NCI-H1417 (cell line): ENCODE data around the gene LRRC2.
A peak's percentile ranks its signal among the peaks of the same experiment; 100 is the strongest.
"Not testable (repeated sequence)": the region's sequence is repeated elsewhere in the genome, so short reads cannot be mapped to it uniquely, and the experiment has no call there.

Experiments used
- DNase-seq, 3 experiments: peaks; one replicate each; lab custom pipeline; 2025; lab: John Stamatoyannopoulos, UW

LRRC2 gene

DNA sequence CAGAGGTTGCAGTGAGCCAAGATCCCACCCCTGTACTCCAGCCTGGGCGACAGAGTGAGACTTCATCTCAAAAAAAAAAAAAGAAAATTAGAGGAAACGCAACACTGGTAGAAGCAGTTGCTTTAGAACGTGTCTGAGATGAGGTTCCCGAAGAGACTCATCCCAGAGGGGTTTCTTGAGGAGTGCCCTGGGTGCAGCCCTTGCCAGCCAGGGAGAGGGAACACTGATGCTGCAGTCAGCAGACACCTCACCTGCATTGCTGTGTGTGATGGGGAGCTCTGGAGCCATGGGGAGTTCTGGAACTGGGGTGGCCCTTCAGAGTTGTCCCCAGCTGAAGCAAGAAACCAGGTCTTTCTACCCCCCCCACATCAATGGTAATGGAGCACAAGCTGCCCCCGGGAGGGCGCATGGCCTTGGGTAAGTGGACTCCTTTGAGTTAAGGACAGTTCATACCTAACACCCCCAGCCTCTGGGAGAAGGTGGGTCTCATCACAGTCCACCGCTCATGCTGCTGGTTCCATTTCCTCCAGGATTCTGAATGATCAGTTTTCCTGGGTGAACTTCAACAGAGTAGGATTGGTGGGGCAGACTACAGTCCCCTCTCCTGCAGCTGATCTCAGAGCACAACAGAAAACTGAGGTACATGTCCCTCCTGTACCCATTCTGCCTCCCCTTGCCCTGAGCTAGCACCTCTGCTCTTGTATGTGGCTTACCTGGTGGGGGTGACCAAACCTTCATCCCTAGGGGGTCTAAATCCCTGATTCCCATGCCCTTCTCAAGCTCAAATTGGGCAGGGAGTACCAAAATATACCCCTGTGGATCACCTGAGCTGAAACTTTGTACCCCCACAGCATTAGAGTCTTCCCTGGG, 18.7 kb upstream of the LRRC2 start:
- DNase-seq, result no peak

DNA sequence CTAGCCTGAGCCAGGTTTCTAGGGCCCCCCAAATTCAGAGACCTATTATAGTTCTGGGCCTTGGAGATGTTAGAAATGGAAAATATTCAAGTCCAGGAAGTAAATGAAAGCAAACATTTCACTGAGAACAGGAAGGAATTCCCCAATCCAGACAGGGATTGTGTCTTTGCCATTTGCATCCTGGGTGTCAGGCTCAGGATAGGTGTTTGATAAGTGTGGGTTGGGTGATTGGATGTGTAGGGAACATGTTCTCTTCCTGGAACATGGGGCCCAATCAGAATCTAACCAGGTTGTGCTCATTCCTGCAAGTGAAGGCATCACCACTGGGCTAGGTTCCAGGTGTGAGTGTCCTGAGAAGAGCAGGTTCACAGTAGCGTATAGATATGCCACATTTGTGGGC, 14.6 kb upstream of the LRRC2 start:
- DNase-seq, result no peak

DNA sequence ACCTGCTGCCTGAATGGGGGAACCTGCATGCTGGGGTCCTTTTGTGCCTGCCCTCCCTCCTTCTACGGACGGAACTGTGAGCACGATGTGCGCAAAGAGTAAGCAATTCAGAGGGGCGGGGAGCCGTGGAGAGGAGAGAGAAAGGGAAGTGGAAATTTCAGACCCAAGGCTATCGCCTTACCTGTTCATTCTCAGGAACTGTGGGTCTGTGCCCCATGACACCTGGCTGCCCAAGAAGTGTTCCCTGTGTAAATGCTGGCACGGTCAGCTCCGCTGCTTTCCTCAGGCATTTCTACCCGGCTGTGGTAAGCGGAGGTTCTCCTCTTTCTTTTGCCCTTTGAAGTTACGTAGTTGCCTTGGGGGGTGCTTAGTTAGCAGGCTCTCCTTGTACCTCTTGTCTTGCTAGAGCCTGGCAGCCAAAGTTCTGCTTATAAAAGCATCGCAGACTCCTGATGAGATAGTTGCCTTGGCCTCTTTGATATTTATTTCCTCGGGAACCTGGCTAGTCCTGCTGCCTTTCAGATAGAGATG, 13.7 kb upstream of the LRRC2 start:
- no peak for DNase-seq

DNA sequence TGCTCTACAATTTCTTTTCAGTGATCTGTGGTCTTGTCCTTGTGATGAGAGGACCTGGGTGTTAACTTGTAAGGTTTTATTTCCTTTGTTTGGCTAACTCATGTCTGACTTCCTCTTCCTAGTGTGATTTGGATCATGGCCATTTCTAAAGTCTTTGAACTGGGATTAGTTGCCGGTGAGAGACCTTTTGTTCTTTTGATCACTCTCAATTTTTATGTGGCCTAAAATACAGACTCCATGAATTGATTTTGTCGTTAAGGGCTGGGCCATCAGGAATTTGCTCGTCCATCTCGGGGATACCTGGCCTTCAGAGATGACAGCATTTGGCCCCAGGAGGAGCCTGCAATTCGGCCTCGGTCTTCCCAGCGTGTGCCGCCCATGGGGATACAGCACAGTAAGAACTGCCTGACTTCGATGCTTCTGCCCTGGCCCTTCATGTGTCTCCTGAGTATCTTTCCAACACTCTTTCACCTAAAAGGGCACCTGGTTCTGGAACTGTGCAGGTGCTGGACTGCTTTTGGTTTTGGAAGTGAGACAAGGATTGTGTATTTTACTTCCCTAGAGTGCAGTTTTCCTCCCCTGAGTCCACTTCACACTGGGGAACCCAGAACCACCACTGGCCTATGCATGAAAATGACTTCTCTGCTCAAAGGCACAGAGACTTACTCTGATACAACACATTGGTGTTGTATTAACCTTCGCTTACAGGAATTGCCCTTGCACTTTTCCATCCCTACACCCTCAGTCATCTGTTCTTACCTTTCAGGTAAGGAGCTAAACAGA, 13.1 kb upstream of the LRRC2 start:
- peak in 2 of 3 experiments; percentile 3 to 41 for DNase-seq

DNA sequence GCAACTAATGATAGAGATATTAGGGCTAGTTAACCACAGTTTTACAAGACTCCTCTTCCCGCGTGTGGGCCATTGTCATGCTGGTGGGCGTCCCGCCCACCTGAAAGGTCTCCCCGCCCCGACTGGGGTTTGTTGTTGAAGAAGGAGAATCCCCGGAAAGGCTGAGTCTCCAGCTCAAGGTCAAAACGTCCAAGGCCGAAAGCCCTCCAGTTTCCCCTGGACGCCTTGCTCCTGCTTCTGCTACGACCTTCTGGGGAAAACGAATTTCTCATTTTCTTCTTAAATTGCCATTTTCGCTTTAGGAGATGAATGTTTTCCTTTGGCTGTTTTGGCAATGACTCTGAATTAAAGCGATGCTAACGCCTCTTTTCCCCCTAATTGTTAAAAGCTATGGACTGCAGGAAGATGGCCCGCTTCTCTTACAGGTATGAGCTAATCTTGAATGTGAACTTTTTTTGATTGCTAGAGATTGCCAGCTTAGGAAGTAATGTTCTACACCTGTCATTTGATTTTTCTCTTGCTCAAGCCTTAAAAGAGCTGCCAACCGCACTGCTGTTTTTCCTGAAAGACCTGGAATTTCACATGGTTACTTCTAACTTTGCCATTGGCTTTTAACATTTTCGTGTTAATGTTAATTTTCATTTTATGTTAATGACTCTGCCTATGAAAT, 11.6 kb upstream of the LRRC2 start:
- DNase-seq, result not testable (repeated sequence)

DNA sequence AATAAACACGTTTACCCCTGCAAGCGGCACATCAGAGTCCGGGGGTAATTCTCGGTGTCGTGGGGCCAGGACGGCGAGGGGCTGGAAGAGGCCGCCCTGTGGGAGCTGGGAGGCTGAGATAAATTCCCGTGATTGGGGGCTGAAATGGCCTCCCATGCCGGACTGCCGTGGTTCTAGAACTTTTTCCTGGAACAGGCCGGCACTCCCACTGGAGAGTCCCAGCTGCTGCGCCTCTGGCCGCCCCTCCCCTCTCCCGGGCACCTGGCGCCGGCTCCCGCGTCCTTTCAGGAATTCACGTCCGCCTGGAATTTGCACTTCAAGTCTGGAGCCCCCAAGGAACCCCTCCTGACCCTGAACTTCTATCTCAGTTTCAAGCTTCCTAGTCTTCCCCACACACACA, 10.8 kb upstream of the LRRC2 start:
- DNase-seq, result no peak

DNA sequence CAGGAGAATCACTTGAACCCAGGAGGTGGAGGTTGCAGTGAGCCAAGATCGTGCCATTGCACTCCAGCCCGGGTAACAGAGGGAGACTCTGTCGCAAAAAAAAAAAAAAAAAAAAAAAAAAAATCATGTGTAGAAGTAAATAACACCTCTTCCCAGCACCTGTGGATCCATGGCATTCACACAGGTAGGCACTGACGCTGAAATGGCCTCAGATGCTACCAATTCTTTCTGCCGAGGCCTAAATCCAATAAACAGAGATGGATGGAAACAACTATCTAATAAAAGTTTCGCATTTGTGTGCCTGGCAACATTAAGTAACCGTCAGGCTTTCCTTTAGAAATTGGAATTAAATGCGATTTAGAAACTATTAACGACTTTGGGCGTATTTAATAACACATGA, 10.3 kb upstream of the LRRC2 start:
- DNase-seq, result no peak

DNA sequence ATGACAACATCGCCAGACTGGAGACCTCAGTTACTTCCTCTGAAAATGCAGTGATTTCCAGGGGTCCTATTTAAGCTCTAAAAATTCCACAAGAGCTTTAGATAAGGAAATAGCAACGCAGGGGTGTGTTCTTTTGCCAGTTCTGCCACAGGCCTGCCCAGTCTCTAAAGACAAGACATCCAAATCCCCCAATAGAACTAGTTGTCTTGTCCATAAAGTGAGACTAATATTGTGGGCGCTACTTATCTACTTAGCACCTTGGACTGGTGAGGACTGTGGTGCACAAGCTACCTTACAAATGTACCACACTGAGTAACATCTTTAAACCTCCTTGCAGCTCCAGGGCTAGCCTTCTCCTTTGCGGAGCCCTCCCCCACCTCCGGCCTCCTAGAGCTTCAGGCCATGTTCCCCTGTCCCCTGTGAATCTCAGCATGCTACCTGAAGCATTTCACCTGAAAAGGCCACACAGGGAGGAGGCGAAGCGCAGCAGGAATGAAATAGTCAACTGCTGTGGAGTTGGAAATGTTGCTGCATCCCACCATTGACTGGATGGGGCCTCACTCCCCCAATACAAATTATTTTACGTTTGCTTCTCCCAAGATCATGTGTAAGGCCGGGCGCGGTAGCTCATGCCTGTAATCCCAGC, 9.6 kb upstream of the LRRC2 start:
- DNase-seq, result no peak

DNA sequence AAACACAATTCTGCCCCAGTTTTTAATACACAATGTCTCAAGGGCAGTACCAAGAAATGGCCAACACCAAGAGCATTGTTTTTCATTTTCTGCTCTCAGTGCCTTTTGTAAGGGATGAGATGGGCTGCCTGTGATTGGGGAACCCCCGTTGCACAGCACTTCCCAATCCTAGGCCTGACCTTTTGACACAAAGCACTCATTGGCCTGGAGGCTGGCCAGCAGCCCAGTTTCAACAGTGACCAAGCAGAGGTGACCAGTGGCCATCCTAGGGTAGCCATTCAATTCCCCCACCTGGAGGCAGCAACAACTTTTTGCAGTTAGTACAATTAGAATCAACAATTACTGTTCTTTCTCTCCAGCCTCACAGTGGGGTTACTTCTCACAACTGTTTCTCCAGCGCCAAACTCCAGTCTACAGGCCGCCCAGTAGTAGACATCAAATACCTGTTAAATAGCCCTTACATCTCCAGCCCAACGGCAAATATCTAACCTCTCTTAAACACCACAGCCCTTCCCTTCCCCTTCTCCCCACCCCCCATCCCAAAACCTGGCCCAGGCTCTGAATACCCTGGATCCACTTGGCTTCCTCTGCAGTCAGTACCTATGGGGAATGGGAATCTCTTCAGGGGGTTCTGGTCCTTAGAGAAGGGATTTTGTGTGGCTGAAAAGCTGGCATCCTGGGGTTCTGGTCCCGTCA, 8.9 kb upstream of the LRRC2 start:
- DNase-seq, result no peak

DNA sequence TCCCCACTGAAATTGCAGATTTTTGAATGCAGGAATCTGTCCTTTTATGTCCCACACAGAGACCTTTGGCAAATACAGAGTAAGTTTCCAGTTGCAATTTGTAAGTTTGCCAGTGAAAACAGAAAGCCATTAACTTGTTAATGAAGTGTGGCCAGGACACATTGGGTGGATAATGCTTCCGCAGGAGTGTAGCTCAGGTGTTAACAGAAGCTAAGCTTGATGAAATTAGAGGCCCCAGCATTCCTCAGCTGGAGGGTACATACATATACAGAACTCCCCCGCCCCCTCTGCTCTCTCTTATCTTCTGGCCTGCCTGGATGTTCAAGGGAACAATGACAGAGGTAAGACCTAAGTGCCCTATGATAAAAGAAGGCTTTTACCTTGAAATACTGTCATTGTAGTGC, 8.1 kb upstream of the LRRC2 start:
- no peak for DNase-seq

DNA sequence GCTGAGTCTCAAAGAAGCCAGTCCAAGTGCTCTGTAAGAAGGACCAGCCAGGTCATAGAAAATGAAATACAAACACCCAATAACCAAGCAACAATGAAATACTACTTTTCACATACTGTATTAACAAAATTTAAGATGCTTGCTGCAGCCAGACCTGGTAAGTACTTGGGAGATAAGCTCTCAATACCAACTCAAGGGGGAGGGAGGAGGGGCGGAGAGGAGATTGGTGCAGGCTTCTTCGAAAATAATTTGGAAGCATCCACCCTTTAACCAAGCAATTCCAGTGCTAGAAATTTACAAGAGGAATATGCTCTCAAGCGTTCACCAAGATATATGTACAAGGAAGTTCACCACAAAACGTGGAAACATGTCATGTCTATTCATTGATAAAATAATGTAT, 7.6 kb upstream of the LRRC2 start:
- no peak for DNase-seq

DNA sequence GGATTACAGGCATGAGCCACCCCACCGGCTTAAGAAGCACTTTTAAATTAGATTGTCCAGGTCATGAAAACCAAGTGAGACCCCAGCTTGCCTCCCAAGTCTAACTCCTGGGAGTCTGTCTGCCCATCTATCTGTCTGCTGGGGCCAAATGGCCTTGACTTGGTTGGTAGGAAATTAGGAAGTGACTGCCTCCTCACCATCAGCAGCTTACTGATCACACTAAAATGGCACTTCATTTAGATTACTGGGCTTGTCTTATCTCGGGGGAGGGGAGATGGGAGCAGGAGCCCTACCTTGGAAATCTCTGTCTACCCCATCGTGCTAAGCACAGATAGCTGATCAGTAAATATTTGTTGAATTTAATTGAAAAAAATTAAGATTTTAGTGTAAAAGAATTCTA, 5.6 kb upstream of the LRRC2 start:
- no peak for DNase-seq

DNA sequence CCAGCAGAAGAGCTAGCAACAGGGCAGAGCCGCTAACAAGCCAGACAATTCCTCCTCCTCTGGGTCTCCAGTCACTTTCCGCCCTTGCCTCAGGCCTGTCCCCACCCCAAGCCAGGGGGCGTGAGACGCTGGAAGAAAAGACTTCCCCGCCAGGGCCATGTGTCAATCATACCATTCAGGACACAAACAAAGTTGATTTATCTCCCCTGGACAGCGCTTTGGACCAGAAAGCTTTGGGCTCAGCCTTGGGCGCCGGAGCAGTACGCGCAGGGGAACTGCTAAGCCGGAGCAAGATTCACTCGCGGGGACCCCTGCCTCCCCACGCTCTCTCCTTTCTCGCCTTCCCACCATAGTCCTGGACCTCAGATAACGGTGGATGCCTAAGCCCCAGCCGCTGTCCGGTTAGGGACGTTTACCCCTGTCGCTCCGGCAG, 479 bp downstream of the LRRC2 start:
- DNase-seq, result peak in 2 of 3 experiments; percentile 1 to 39

DNA sequence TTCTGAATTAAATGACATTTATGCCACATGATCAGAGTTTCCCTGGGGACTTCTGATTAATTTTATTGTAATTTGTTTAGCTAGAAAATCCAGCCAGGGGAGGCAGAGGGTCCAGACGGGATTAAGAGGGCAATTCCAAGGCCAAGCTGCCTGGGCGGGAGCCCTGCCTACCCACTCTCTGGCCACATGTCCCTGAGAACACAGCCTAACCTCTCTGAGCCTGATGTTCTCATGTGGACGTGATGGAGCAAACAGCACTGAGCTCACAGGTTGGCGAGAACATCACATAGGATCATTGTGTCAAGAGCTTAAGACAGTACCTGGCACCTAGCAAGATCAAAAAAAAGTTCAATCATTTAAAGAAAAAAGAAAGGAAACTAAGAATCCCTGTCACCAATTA, 1.0 kb downstream of the LRRC2 start:
- DNase-seq, result no peak

DNA sequence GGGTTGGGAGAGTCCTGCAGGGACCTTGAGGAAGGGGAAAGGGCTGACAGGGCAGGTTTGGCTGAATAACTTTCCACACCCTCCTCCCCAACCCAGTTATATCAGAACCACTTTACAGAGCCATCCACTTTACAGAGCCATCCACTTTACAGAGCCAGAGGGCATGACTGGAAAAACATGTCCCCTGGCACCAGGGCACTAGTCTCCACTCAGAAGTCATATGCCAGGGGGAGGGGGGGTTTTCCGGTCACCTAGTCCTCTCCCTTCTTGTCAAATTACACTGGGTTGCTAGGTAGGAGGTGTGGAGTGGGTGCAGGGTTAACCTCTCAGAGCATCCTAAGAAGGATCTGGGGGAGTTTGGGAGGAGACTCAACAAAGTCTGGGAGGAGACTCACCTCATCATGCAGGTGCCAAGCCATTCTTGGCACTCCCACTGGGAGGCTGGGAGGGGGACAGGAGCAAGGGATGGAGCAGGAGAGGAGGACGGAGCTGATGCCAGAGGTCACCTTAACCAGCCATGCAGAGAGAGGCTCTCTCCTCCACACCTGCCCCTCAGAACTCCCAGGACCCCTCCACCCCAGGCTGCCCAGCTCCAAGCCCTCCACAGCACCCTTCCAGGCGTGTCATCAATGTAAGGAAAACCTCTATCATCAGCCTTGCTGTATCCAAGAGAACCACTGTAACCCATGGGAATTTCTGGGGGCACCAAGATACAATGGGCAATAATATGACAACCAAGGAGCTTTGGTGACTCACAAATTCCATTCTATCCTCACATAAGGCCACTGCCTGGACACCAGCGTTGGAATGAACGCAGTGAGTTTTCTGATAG, 1.7 kb downstream of the LRRC2 start:
- no peak for DNase-seq

DNA sequence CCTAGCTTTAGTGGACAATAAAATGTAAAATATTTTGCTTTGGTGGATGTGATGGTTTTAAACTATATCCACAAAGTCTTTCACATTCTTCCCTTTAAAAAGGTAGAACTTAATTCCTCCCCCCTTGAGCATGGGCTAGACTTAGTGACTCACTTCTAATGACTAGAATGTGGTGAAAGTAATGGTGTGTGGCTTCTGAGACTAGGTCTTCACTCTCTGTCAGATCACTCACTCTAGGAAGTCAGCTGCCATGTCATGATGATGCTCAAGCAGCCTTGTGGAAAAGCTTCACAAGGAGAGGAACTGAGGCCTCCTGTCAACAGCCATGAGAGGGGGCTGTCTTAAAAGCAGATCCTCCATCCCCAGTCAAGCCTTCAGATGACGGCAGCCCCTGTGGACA, 4.2 kb downstream of the LRRC2 start:
- DNase-seq, result no peak

DNA sequence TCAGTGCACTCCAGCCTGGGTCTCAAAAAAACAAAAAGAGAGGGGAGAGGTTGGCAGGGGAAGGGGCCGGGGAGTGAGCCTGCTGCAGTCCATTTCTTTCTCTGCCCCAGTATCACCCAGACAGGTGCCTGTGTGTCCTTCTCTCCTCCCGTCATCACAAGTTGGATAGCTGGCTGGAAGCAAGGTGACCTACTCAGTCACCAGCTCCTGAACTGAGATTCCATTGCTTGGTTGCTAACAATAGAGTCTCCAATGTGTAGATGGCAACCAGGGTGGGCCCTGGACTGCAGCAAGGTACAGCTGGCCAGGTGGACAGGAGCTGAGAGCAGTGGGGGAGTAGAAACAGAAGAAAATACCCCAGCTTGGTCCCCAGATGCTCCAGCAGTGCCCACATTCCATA, 4.6 kb downstream of the LRRC2 start:
- no peak for DNase-seq

DNA sequence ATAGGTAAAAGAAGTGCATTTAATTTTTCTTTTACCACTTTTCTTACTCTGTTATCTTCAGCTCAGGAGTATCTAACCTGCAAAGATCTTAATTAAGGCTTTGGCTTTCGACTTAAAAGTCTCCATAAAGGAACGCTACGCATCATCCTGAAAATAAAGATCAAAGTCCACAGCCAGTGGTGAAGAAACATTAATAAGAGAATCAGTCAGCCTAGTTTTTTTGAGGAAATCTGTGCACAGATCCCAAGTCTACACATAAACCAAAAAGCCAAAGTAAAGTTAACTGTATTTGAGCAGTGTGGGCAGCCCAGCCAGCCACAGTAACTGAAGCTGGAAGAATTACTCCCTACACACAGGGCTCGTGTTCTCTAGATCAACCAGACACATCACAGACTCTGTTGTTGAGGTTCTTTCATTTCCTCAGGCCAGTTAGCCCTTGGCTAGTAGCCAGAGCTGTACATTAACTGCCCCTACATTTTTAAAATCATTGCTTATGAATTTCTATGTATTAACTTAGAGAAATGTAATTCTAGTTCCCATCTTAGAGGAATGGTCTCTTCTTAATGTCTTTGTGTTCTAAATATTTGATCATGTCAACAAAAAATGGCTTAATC, 6.9 kb downstream of the LRRC2 start:
- DNase-seq, result no peak

DNA sequence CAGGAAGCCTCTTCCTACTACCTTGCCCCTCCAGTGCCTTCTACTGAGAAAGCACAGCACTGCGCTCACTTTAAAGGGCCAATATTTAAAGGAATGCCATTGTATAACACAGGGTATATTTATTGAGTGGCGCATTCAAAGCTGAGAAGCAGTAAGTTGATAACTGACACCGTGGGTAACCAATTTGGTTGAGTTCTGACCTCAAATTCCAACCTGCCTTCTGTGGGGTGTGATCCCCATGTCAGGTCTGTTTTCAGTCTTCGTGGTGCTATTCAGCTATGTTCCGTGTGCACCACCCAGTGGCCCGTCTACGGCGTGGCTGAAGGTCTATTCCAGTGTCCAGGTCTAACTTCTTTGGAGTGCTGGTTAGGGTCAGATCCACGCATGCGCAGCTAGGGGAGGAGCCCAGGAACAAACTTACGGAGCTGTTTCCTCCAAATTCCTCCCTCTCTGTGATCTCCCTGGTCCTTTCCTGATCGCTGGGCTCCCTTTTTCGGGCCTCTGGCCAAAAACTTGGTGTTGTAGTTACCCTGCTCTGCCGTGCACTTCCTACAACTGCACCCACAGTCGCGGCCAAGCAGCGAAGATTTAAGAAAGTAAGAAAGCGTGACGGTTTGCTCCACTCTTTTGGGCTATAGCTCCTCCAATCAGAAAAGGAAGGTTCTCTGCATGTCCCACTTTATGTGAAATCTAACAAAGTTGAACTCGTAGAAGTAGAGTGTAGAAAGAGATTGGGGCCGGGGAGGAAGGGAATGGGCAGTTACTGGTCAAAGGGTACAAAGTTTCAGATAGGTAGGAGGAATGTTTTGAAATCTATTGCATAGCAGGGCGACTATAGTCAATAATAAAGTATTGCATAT, 7.7 kb downstream of the LRRC2 start:
- peak in 1 of 3 experiments; percentile 1 for DNase-seq
